Mesodermal cell (in vitro differentiated cells): ENCODE data around the gene CMBL.

Source experiments
- H3K27ac ChIP-seq: 2 replicates; pipeline ENCODE4 v1.7.0; 2013; ENCODE audit warnings: mild to moderate bottlenecking, low read depth, low read length, moderate library complexity; ENCODE audit not compliant: severe bottlenecking
- H3K36me3 ChIP-seq: 2 replicates; pipeline ENCODE4 v1.7.1; 2013; ENCODE audit warnings: mild to moderate bottlenecking, low read length, moderate library complexity; ENCODE audit not compliant: control insufficient read depth, insufficient read depth
- H3K4me1 ChIP-seq: one replicate; pipeline ENCODE4 v1.7.1; 2013; ENCODE audit warnings: mild to moderate bottlenecking, low read length; ENCODE audit not compliant: insufficient read depth, control insufficient read depth, poor library complexity, severe bottlenecking
- H3K4me3 ChIP-seq: 2 replicates; pipeline ENCODE4 v1.7.0; 2013; ENCODE audit warnings: low read length, control low read depth, mild to moderate bottlenecking; ENCODE audit not compliant: insufficient read depth, poor library complexity, severe bottlenecking; ENCODE audit errors: extremely low read depth
- H3K9me3 ChIP-seq: 2 replicates; pipeline ENCODE4 v1.7.1; 2013; ENCODE audit warnings: mild to moderate bottlenecking, low read length, moderate library complexity; ENCODE audit not compliant: control insufficient read depth
- WGBS, 2 experiments: methylation state at CpG; one replicate each; pipeline ENCODE4 v1.1.5; 2013; ENCODE audit warnings: missing lambda C conversion rate in 2 of 2; ENCODE audit not compliant: insufficient coverage in 2 of 2; 5-methylcytosine and 5-hydroxymethylcytosine counted together

The CMBL gene

GRCh38 chr5:10266137-10266536 is 41.6 kb downstream of the CMBL start:
- Histone ChIP-seq H3K36me3 (peaks cover 52% of the 10 kb centered on the region), H3K4me3 (no peak overlapping the region), H3K9me3 (no peaks in the 10 kb centered on the region), H3K4me1 (peaks cover 19% of the 10 kb centered on the region), H3K27ac (peak overlapping the region; percentile 10)
- whole genome bisulfite sequencing, 2 experiments = 83 to 84% methylated on average over 1 to 3 of the region's 4 CpGs

DNA sequence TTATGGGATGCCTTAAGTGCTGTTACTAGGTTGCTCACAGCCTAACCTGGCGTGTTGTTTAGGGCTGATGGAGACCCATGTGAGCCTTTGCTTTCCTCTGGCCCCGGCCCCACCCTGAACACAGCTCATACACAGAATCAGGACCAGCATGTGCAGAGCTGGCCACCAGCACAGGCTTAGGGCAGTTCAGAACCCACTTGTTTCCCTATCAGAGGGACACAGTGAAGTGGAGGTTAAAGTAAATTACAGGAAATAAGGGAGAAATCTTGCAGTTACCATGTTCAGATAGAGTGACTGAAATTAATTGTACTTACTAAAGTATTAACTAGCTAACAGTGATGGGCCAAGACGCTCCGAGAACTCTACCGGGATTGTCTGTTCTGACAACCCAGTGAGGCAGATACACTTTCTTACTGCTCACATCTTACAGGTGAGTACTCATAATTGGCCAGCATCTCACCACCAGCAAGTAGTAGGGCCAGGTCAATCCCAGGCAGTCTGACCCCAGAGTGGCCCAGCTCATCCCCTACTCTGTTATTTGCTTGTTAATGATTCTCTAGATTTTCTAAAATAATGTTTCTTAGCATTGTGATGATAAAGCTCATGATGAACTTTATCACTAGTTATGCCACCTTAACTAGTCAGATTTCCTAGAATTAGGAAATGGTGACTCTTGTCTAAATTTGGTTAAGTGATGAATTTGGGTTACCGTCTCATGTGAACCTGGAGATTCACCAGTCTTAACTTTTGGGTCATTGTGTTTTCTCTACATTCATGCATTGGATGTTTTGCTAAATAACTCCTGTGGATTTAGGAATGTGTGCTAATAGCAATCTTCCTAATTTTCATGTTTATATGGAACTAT is 42.2 kb downstream of the CMBL start:
- peak overlapping the region; percentile 10 for H3K27ac ChIP-seq
- WGBS, 2 experiments = 75 to 100% methylated on average over 4 of the region's 6 CpGs
- H3K36me3 ChIP-seq = peaks cover 59% of the 10 kb centered on the region
- peaks cover 17% of the 10 kb centered on the region for H3K4me1 ChIP-seq
- no peaks in the 10 kb centered on the region for H3K9me3 ChIP-seq
- no peak overlapping the region for H3K4me3 ChIP-seq

DNA sequence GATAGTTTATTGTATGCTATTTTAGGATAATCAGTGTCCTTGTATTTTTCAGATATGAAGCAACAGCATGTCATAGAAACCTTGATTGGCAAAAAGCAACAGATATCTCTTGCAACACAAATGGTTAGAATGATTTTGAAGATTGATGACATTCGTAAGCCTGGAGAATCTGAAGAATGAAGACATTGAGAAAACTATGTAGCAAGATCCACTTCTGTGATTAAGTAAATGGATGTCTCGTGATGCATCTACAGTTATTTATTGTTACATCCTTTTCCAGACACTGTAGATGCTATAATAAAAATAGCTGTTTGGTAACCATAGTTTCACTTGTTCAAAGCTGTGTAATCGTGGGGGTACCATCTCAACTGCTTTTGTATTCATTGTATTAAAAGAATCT is 43.1 kb downstream of the CMBL start:
- H3K4me3 ChIP-seq = no peak overlapping the region
- 80 to 100% methylated on average over 1 of the region's 3 CpGs for WGBS, 2 experiments
- H3K27ac ChIP-seq = no peak overlapping the region
- peaks cover 68% of the 10 kb centered on the region for H3K36me3 ChIP-seq
- no peaks in the 10 kb centered on the region for H3K9me3 ChIP-seq
- H3K4me1 ChIP-seq = peaks cover 13% of the 10 kb centered on the region

DNA sequence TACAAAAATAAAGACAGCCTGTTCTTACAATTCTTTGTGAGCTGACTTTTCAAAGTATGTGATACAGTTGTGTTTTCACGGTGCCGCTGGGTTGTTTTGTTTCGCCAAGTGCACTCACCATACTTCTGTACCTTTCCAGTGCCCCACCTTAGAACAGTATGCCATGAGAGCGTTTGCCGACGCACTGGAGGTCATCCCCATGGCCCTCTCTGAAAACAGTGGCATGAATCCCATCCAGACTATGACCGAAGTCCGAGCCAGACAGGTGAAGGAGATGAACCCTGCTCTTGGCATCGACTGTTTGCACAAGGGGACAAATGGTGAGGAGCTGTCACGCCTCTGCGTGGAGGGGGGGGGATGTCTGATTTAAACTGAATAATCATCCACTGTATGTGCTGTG is 44.7 kb downstream of the CMBL start:
- H3K4me1 ChIP-seq = peaks cover 8% of the 10 kb centered on the region
- H3K4me3 ChIP-seq = no peak overlapping the region
- no peak overlapping the region for H3K27ac ChIP-seq
- 98 to 99% methylated on average over 8 to 11 of the region's 11 CpGs for WGBS, 2 experiments
- H3K9me3 ChIP-seq = no peaks in the 10 kb centered on the region
- peaks cover 84% of the 10 kb centered on the region for H3K36me3 ChIP-seq

DNA sequence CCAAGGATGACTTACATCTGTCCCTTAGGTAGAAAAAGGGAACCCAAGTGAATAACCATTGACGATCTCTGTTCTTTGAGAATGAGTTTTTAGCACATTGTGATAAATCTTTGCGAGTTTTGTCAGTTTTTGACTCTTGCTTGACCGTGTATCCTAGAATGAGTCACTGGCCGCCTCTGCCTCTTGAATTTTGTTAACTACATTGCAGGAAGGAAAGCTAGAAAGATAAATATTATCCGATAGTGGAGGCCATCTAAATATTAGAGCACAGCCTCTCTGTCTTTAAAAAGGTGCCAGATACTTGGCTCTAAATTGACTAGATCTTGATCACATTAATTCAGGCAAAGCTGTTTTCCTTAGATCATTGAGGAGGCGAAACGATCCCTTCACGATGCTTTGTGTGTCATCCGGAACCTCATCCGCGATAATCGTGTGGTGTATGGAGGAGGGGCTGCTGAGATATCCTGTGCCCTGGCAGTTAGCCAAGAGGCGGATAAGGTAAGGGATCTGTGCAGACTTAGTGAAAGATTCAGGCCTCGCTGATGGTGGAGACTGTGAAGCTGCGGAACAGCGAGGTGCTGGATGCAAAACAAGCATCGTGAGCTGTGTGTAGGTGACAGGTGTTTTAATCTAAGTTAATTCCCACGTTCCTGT is 45.5 kb downstream of the CMBL start:
- no peak overlapping the region for H3K4me3 ChIP-seq
- peaks cover 91% of the 10 kb centered on the region for H3K36me3 ChIP-seq
- 85 to 97% methylated on average over 12 to 14 of the region's 18 CpGs for WGBS, 2 experiments
- no peak overlapping the region for H3K27ac ChIP-seq
- H3K4me1 ChIP-seq = peaks cover under 1% of the 10 kb centered on the region
- no peaks in the 10 kb centered on the region for H3K9me3 ChIP-seq

GRCh38 chr5:10261065-10261464 is 46.6 kb downstream of the CMBL start:
- H3K36me3 ChIP-seq = peaks cover 100% of the 10 kb centered on the region

DNA sequence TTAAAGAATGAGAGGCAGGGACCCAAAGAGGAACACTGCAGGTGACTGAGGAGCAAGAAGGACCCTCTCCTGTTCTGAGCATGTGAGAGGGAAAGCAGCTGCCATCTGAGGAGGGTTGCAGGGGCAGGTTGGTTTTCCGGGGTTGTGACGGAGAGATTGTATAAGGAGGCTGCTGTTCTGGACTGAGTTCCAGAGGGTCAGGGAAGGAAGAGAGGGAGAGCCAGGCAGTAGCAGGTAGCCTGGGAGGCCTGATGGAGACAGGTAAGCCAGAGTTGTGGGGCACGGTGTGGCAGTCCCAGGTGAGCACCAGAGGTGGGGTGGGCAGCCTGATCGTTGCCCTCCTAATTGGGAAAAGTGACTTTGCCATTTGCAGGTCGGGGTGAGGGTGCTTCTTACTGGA is 47.8 kb downstream of the CMBL start:
- Histone ChIP-seq H3K4me3 (no peak overlapping the region), H3K36me3 (peaks cover 100% of the 10 kb centered on the region), H3K9me3 (no peaks in the 10 kb centered on the region), H3K4me1 (no peaks in the 10 kb centered on the region), H3K27ac (no peak overlapping the region)
- 100% methylated on average over 3 to 5 of the region's 5 CpGs for WGBS, 2 experiments

More at GRCh38 chr5:10261065-10261464, 46.6 kb downstream of the CMBL start:
- WGBS, 2 experiments = 84 to 96% methylated on average over 7 to 8 of the region's 9 CpGs
- H3K4me3 ChIP-seq = no peak overlapping the region
- H3K9me3 ChIP-seq = no peaks in the 10 kb centered on the region
- H3K27ac ChIP-seq = no peak overlapping the region
- H3K4me1 ChIP-seq = no peaks in the 10 kb centered on the region

DNA sequence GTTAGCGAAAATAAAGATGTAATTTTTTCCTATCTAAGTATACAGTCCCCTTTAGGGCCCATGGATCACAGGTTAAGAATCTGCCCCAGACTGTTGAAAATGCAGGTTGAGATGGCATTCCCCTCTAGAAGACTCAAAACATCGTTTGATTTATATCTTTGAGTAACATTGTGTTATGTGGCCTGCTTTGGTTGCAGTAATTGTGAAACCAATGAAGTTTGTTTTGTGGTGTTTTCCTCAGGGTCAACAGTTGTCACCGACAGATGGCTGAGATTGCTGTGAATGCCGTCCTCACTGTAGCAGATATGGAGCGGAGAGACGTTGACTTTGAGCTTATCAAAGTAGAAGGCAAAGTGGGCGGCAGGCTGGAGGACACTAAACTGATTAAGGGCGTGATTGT is 49.8 kb downstream of the CMBL start:
- Histone ChIP-seq H3K4me3 (no peak overlapping the region), H3K36me3 (peaks cover 98% of the 10 kb centered on the region), H3K27ac (no peak overlapping the region), H3K4me1 (no peaks in the 10 kb centered on the region), H3K9me3 (no peaks in the 10 kb centered on the region)
- WGBS, 2 experiments = 89 to 93% methylated on average over 6 of the region's 8 CpGs

DNA sequence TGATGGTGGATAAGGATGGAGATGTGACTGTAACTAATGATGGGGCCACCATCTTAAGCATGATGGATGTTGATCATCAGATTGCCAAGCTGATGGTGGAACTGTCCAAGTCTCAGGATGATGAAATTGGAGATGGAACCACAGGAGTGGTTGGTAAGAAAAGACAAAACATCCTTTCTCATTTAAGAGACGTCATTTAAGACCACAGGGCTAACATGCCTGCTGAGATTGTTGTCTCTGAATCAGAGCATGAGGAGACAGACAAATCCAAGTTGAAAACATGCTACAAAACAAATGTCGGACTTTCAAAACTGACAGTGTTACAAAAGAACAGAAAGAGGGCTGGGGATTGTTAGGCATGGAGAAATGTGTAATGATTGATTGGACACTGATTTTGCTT is 53.0 kb downstream of the CMBL start:
- peaks cover 7% of the 10 kb centered on the region for H3K4me1 ChIP-seq
- H3K9me3 ChIP-seq = no peaks in the 10 kb centered on the region
- H3K4me3 ChIP-seq = no peak overlapping the region
- no peak overlapping the region for H3K27ac ChIP-seq
- H3K36me3 ChIP-seq = peaks cover 81% of the 10 kb centered on the region
- WGBS, 2 experiments = 0 to 50% methylated on average over 1 to 2 of the region's 2 CpGs

- peaks cover 7% of the 10 kb centered on the region for H3K4me1 ChIP-seq
- H3K9me3 ChIP-seq = no peaks in the 10 kb centered on the region
- no peak overlapping the region for H3K27ac ChIP-seq
- WGBS, 2 experiments = 83 to 100% methylated on average over 2 of the region's 3 CpGs
- H3K4me3 ChIP-seq = no peak overlapping the region
- H3K36me3 ChIP-seq = peaks cover 68% of the 10 kb centered on the region
These were observed 54.3 kb downstream of the CMBL start for GRCh38 chr5:10253390-10253789.

DNA sequence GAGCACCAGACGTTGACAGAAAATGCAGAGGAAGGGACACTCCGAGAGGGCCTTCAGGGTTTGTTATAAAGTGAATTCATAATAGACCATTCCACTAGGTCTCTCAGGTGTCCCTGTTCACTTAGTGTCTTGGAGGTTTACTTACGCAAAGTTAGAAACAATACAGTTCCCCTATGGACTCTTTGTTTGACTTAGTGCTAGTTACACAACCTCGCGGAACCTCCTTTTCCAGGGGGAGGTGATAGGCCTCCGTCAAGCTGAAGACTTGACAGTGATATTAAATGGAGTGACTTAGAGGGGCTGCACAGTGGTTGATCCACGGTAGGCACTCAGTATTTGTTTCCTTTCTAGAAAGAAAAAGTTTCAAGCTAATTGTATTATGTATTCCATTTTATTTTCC is 56.3 kb downstream of the CMBL start:
- H3K36me3 ChIP-seq = peaks cover 49% of the 10 kb centered on the region
- H3K9me3 ChIP-seq = no peaks in the 10 kb centered on the region
- WGBS, 2 experiments = 0 to 49% methylated on average over 1 to 4 of the region's 7 CpGs
- peaks cover 7% of the 10 kb centered on the region for H3K4me1 ChIP-seq
- no peak overlapping the region for H3K27ac ChIP-seq
- H3K4me3 ChIP-seq = peak overlapping the region; percentile 95
